Measurements from ENCODE around the gene KIAA0586. TPM values are rescaled to one million over a fixed set of nuclear protein-coding genes. Genes with fewer than 3 reads are reported as not detected.

KIAA0586 gene
- total RNA-seq, 2 donors from 2014 or later: 8.9 to 11.9 TPM

DNA sequence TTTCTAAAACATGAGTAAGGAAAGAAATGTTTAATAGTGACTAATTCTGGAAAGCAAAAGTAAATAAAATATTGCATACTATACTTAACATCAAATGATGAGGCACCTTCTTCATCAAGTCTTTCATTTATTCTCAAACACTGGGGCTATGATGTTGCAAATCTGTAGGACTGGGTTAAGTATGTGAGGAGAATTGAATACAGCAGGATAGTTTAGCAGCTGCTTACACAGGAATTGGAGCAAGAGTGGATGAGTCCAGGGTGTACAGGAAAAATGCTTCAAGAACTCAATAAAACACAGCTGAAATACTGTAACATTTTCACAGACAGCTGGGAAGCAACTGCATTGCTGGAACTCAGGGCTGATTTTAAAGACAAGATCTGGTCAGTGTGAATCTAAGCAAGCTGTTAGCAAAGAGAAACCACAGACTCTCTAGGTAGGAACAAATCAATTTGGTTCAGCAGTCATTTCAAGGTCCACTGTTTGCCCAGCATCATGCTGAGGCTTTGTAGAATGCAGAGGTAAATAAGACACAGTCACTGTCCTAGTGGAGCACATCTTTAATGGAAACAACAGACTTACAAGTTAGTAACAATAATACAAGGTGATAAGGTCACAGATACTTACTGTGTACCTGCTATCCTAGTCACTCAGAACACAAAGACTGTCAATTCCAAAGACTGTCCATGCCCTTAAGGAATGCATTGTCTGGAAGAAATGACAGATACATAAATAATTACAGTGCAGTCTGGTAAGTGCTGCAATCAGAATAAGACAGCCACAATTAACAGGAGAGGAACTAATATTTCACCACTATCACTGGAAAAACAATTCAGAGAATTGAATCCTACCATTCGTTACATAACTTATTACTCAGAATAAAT lies 113.5 kb downstream of the KIAA0586 start:
- H3K27ac ChIP-seq: no peak overlapping the region
- TF ChIP-seq CTCF (IDR thresholded peaks at IDR 0.05): no peak
- DNase-seq (ENCODE audit: low spot score): no peak

DNA sequence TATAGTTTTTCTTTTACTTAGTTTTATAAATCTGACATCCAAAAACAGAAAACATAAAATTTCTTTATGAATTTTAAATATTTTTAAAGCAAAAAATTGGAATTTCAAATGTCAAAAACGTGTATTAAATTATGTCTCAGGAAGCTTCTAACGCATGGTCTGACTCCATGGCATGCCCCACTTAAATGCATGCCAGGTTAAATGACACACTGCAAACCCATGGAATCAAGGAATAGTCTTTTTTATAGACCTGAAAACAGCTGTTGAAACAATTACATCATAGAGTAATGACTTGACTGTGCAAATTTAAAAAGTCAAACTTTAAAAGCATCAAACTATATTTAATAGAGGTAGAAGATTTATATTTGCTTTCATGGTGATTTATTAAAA lies 114.1 kb downstream of the KIAA0586 start:
- no peak overlapping the region for H3K27ac ChIP-seq
- TF ChIP-seq CTCF (IDR thresholded peaks at IDR 0.05): no peak

More for the DNA sequence above, 113.5 kb downstream of the KIAA0586 start:
- Histone ChIP-seq H3K4me1 (no peaks in the 10 kb centered on the region), H3K36me3 (no peaks in the 10 kb centered on the region), H3K27me3 (no peaks in the 10 kb centered on the region), H3K4me3 (no peak overlapping the region), H3K9me3 (no peaks in the 10 kb centered on the region)

DNA sequence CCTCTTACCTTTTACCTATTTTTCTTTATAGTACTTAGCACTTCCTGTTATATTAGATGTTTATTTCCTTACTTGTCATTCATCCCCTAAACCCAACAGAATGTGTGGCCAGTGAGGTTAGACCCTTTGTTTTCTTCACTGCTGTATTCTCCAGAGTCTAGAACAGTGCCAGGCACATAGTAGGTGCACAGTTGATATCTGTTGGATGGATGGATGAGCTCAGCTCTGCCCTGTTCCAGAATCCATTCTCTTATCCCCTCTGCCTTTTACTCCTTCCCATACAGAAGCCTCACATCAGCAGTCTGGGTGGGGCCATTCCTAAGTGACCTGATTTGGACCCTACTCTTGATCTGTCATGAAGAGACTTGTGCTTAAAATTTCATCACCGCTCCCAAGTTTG lies 115.7 kb downstream of the KIAA0586 start:
- Histone ChIP-seq H3K36me3 (no peaks in the 10 kb centered on the region), H3K9me3 (no peaks in the 10 kb centered on the region), H3K27ac (no peak overlapping the region), H3K4me3 (no peak overlapping the region), H3K27me3 (no peaks in the 10 kb centered on the region), H3K4me1 (no peaks in the 10 kb centered on the region)
- no peak for TF ChIP-seq CTCF (IDR thresholded peaks at IDR 0.05)
- DNase-seq (ENCODE audit: low spot score): no peak

More for the DNA sequence above, 114.1 kb downstream of the KIAA0586 start:
- no peaks in the 10 kb centered on the region for H3K4me1 ChIP-seq
- H3K36me3 ChIP-seq: no peaks in the 10 kb centered on the region
- no peak for DNase-seq (ENCODE audit: low spot score)
- no peaks in the 10 kb centered on the region for H3K9me3 ChIP-seq
- no peak overlapping the region for H3K4me3 ChIP-seq
- H3K27me3 ChIP-seq: no peaks in the 10 kb centered on the region

GRCh38 chr14:58547649-58548048 lies 120.1 kb downstream of the KIAA0586 start:
- no peaks in the 10 kb centered on the region for H3K9me3 ChIP-seq
- H3K36me3 ChIP-seq: no peaks in the 10 kb centered on the region
- H3K4me1 ChIP-seq: no peaks in the 10 kb centered on the region
- H3K27me3 ChIP-seq: no peaks in the 10 kb centered on the region
- no peak overlapping the region for H3K4me3 ChIP-seq
- no peak for TF ChIP-seq CTCF (IDR thresholded peaks at IDR 0.05)
- no peak overlapping the region for H3K27ac ChIP-seq
- no peak for DNase-seq (ENCODE audit: low spot score)

DNA sequence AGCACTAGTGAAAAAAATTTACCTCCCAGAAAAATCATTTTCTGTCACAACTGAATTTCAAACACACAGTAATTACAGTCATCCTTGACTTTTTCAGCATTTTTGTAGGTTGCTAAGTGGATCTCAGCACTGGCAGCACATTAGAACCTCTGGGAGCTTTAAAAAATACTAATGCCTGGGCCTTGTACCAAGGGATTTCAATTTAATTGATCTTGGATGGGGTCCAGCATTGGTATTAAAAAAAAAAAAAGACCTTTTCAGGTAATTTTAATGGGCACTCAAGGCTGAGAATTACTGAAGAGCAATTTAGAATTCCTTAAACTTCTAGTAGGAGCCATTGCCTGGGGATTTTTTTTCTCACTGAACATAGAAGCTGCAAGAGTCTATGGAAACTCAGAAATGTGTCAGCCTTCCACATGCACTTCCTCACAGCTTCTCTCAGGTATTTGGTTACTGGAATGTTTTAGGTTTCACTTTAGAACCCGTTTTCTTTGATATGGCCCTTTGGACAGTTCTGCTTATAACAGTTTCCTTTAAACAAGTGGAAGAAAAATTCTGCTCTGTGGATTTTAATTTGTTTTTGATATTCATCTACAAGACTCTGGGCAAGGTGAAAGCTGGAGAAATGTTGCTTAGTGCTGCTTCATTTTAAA lies 121.7 kb downstream of the KIAA0586 start:
- H3K4me3 ChIP-seq: no peak overlapping the region
- no peaks in the 10 kb centered on the region for H3K36me3 ChIP-seq
- H3K4me1 ChIP-seq: no peaks in the 10 kb centered on the region
- H3K27me3 ChIP-seq: no peaks in the 10 kb centered on the region
- TF ChIP-seq CTCF (IDR thresholded peaks at IDR 0.05): no peak
- no peak overlapping the region for H3K27ac ChIP-seq
- no peaks in the 10 kb centered on the region for H3K9me3 ChIP-seq
- no peak for DNase-seq (ENCODE audit: low spot score)

Measured in right atrium auricular region (tissue), 2 donors.